IMR-90 (cell line): Measurements from ENCODE around the gene COL5A2. TPM values are rescaled to one million over a fixed set of nuclear protein-coding genes. Genes with fewer than 3 reads are reported as not detected.

Experiments
- ATAC-seq: fragments of 200-7000 bp; cut with Tn5 transposase; 2 replicates; pipeline ENCODE4 v1.9.1; 2020; ENCODE audit warnings: low read depth, mild to moderate bottlenecking, moderate library complexity
- BruUV-seq: library from RNA; stranded (reverse); fragments of 400-500 nt; replicated peaks from 2 replicates; lab custom pipeline; 2021; lab: Mats Ljungman, UMichigan
- CTCF ChIA-PET: fragments of 300-600 bp; formaldehyde crosslinking; extraction: SDS; loops from one replicate; lab custom pipeline; 2021; ENCODE audit warnings: antibody characterized with exemption; lab: Yijun Ruan, JAX
- POLR2A ChIA-PET: fragments of 300-600 bp; sonication (Branson Sonifier 250); formaldehyde crosslinking; loops from one replicate; lab custom pipeline; 2022; ENCODE audit warnings: antibody characterized with exemption; ENCODE audit not compliant: unreplicated experiment; lab: Charles Lee
- DNase-seq: peaks from one replicate; pipeline ENCODE4 v3.0.0; 2013
- H2AFZ ChIP-seq: replicated peaks from 2 replicates; pipeline ENCODE3; 2013; ENCODE audit warnings: low read length, mild to moderate bottlenecking; ENCODE audit not compliant: poor library complexity
- H2AK5ac ChIP-seq: 2 replicates; pipeline ENCODE4 v1.6.1; 2013; ENCODE audit warnings: low read depth, low read length, inconsistent platforms
- H2AK9ac ChIP-seq: replicated peaks from 2 replicates; pipeline ENCODE3; 2013; ENCODE audit warnings: mild to moderate bottlenecking, low read depth, low read length, moderate library complexity; ENCODE audit not compliant: poor library complexity
- H2BK120ac ChIP-seq: 2 replicates; pipeline ENCODE4 v1.6.1; 2013; ENCODE audit warnings: low read depth, low read length, inconsistent platforms
- H2BK15ac ChIP-seq: 3 replicates; pipeline ENCODE4 v1.6.1; 2013; ENCODE audit warnings: low read depth, low read length, inconsistent platforms
- H2BK20ac ChIP-seq: 2 replicates; pipeline ENCODE4 v1.6.1; 2013; ENCODE audit warnings: low read depth, mild to moderate bottlenecking, inconsistent platforms, low read length, moderate library complexity
- H2BK5ac ChIP-seq: 2 replicates; pipeline ENCODE4 v1.6.1; 2013; ENCODE audit warnings: mild to moderate bottlenecking, low read depth, low read length, inconsistent platforms; ENCODE audit not compliant: poor library complexity, severe bottlenecking
- H3K14ac ChIP-seq: replicated peaks from 2 replicates; pipeline ENCODE4 v1.6.1; 2013; ENCODE audit warnings: low read depth, low read length, inconsistent platforms
- H3K18ac ChIP-seq: 2 replicates; pipeline ENCODE4 v1.6.1; 2013; ENCODE audit warnings: low read depth, low read length, control low read depth
- H3K23ac ChIP-seq: 2 replicates; pipeline ENCODE4 v1.6.1; 2013; ENCODE audit warnings: low read depth, low read length, inconsistent platforms
- H3K27ac ChIP-seq: 2 replicates; pipeline ENCODE4 v1.5.1; 2013; ENCODE audit warnings: mild to moderate bottlenecking, control low read depth, low read length; ENCODE audit not compliant: insufficient read depth
- H3K27me3 ChIP-seq: 2 replicates; pipeline ENCODE4 v1.6.1; 2013; ENCODE audit warnings: low read length; ENCODE audit not compliant: control insufficient read depth, insufficient read depth
- H3K36me3 ChIP-seq: 2 replicates; pipeline ENCODE4 v1.6.1; 2013; ENCODE audit warnings: low read length, mixed read lengths; ENCODE audit not compliant: control insufficient read depth, insufficient read depth
- H3K4ac ChIP-seq: 2 replicates; pipeline ENCODE4 v1.6.1; 2013; ENCODE audit warnings: low read depth, low read length, inconsistent platforms
- H3K4me1 ChIP-seq: 2 replicates; pipeline ENCODE4 v1.6.1; 2013; ENCODE audit warnings: low read length, mixed read lengths; ENCODE audit not compliant: control insufficient read depth, insufficient read depth
- H3K4me2 ChIP-seq: 2 replicates; pipeline ENCODE4 v1.6.1; 2013; ENCODE audit warnings: low read depth, mild to moderate bottlenecking, control low read depth, low read length, moderate library complexity
- H3K4me3 ChIP-seq: 2 replicates; pipeline ENCODE4 v1.5.1; 2013; ENCODE audit warnings: low read depth, mild to moderate bottlenecking, control low read depth, low read length, moderate library complexity; ENCODE audit not compliant: insufficient read depth
- H3K56ac ChIP-seq: 2 replicates; pipeline ENCODE4 v1.6.1; 2013; ENCODE audit warnings: low read length, inconsistent platforms; ENCODE audit not compliant: insufficient read depth; ENCODE audit errors: extremely low read depth
- H3K79me1 ChIP-seq, 2 experiments: 2 replicates each; pipeline ENCODE4 v1.6.1; 2013; ENCODE audit warnings: low read length in 2 of 2, inconsistent platforms in 1 of 2, low read depth in 1 of 2
- H3K9ac ChIP-seq: 2 replicates; pipeline ENCODE4 v1.6.1; 2013; ENCODE audit warnings: low read depth, low read length, control low read depth
- H3K9me1 ChIP-seq: 2 replicates; pipeline ENCODE4 v1.6.1; 2013; ENCODE audit warnings: low read length, inconsistent platforms; ENCODE audit not compliant: insufficient read depth
- H3K9me3 ChIP-seq: 2 replicates; pipeline ENCODE4 v1.6.1; 2013; ENCODE audit warnings: low read length; ENCODE audit not compliant: control insufficient read depth, insufficient read depth
- H4K20me1 ChIP-seq: 2 replicates; pipeline ENCODE4 v1.6.1; 2013; ENCODE audit warnings: low read length, inconsistent platforms; ENCODE audit not compliant: insufficient read depth
- H4K5ac ChIP-seq: 2 replicates; pipeline ENCODE4 v1.6.1; 2013; ENCODE audit warnings: mild to moderate bottlenecking, low read depth, low read length, control low read depth
- H4K8ac ChIP-seq, 2 experiments: 2 replicates each; pipeline ENCODE4 v1.6.1; 2013; ENCODE audit warnings: low read depth in 2 of 2, low read length in 2 of 2, control low read depth in 1 of 2, inconsistent platforms in 1 of 2
- H4K91ac ChIP-seq: 2 replicates; pipeline ENCODE4 v1.6.1; 2013; ENCODE audit warnings: low read depth, low read length, inconsistent platforms; ENCODE audit not compliant: insufficient read depth
- POLR2A ChIP-seq: IDR thresholded peaks from 2 replicates; pipeline ENCODE4 v1.6.1; 2012; ENCODE audit warnings: mild to moderate bottlenecking, low read depth, low read length
- WGBS, 2 experiments: methylation state at CpG; one replicate each; pipeline versions ENCODE4 v1.1.5 to v1.1.7; 2013; ENCODE audit warnings: missing lambda C conversion rate in 2 of 2; ENCODE audit not compliant: insufficient read length in 1 of 2; ENCODE audit errors: extremely low coverage in 2 of 2; 5-methylcytosine and 5-hydroxymethylcytosine counted together
- dilution Hi-C: fragments of 300-500 bp; cut with HindIII; formaldehyde crosslinking; loops from one replicate; pipeline ENCODE4 v1.14.3; 2018; ENCODE audit warnings: low sequenced_read_pairs; ENCODE audit not compliant: unreplicated experiment
- in situ Hi-C: fragments of 300-500 bp; cut with MboI; formaldehyde crosslinking; loops from 3 replicates; pipeline ENCODE4 v1.14.3; 2019; ENCODE audit warnings: low sequenced_read_pairs, inconsistent platforms, mixed read lengths
- intact Hi-C: fragments of 100-400 bp; cut with micrococcal nuclease; formaldehyde crosslinking; loops from 2 replicates; pipeline ENCODE4 v1.10.0; 2022
- polyA plus RNA-seq, 3 experiments: library from polyadenylated mRNA; depleted of rRNA; stranded (reverse); fragments of >200 nt; gene quantifications; 2 replicates each; pipeline ENCODE4 v1.2.3, GENCODE V29; 2012; ENCODE audit warnings: low replicate concordance in 1 of 3
- total RNA-seq: library from RNA; depleted of rRNA; stranded (reverse); fragments of >200 nt; gene quantifications from 2 replicates; pipeline ENCODE4 v1.2.3, GENCODE V29; 2012

The COL5A2 gene
- total and polyA plus RNA-seq, 2 of the 4 experiments (the other 2 are of a cell fraction): 181 to 257 TPM

DNA sequence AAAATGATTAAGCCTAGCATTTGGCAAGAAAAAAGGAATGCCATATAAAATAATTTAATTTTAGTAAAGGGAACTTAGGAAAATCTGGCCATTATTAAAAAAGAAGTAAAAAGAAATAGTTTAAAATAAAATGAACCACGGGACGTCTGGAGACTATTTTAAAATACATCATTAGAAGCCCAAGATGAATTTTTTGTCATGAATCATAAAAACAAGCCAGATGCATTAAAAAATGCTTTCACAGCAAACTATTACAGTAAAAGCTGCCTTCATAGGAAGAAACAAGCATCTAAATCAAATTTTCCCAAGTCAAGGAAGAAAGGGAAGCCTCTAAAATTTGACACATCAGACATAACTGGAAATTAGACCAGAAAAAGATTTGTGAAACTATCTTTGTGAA, 33.0 kb downstream of the COL5A2 start:
- TF ChIP-seq POLR2A: no peak
- H3K79me1 ChIP-seq: peaks cover 2 to 34% of the 10 kb centered on the region in 2 experiments; a peak in 3 of 4 replicates
- H3K4me2 ChIP-seq: no peak overlapping the region; the same call in 1 of the 2 replicates
- BruUV-seq: no TSS peak
- H4K8ac ChIP-seq: no peak overlapping the region
- no CpG with 5 or more reads among the region's 2 CpGs for WGBS, 2 experiments
- ChIA-PET CTCF (no interaction called here), POLR2A (no interaction called here)
- H4K5ac ChIP-seq: peak overlapping the region; percentile 54; the same call in 1 of the 2 replicates
- H2BK15ac ChIP-seq: no peak overlapping the region
- no peak overlapping the region for H3K23ac ChIP-seq
- H3K27me3 ChIP-seq: no peaks in the 10 kb centered on the region
- no peak overlapping the region for H2BK120ac ChIP-seq
- H4K91ac ChIP-seq: no peak overlapping the region
- H2AK9ac ChIP-seq: no peak overlapping the region
- H2AFZ ChIP-seq: no peak overlapping the region
- no peak for ATAC-seq
- H3K4me1 ChIP-seq: peaks cover 13% of the 10 kb centered on the region
- H3K14ac ChIP-seq: peak overlapping the region; percentile 62; the same call in 1 of the 2 replicates
- H2BK5ac ChIP-seq: peak overlapping the region; percentile 43
- no peak overlapping the region for H3K9ac ChIP-seq
- H3K9me1 ChIP-seq: 0 out of 2 replicates have a peak, but pooled peaks cover 6% of the 10 kb centered on the region
- in situ Hi-C loops (no loop called here), intact Hi-C loops (no loop called here), dilution Hi-C loops (no loop called here)
- no peak overlapping the region for H3K27ac ChIP-seq
- DNase-seq: no peak
- no peak overlapping the region for H2BK20ac ChIP-seq
- peaks cover 26% of the 10 kb centered on the region; the same call in 1 of the 2 replicates for H4K20me1 ChIP-seq
- no peak overlapping the region; the same call in 1 of the 2 replicates for H3K18ac ChIP-seq
- H3K4me3 ChIP-seq: no peak overlapping the region
- no peaks in the 10 kb centered on the region for H3K9me3 ChIP-seq
- H3K56ac ChIP-seq: no peak overlapping the region
- peaks cover 1% of the 10 kb centered on the region; the same call in 1 of the 2 replicates for H3K36me3 ChIP-seq
- H2AK5ac ChIP-seq: no peak overlapping the region
- no peak overlapping the region for H3K4ac ChIP-seq
